HTR-8/SVneo (cell line): ENCODE results near the gene HDAC4.

Experiments
- DNase-seq: peaks from one replicate; pipeline ENCODE4 v3.0.0; 2011; ENCODE audit warnings: low spot score, mixed read lengths; ENCODE audit not compliant: insufficient read length
- FAIRE-seq: peaks from 2 replicates; lab custom pipeline; 2011; peaks lifted over from hg19 to GRCh38; lab: Jason Lieb, UNC

HDAC4 gene

DNA sequence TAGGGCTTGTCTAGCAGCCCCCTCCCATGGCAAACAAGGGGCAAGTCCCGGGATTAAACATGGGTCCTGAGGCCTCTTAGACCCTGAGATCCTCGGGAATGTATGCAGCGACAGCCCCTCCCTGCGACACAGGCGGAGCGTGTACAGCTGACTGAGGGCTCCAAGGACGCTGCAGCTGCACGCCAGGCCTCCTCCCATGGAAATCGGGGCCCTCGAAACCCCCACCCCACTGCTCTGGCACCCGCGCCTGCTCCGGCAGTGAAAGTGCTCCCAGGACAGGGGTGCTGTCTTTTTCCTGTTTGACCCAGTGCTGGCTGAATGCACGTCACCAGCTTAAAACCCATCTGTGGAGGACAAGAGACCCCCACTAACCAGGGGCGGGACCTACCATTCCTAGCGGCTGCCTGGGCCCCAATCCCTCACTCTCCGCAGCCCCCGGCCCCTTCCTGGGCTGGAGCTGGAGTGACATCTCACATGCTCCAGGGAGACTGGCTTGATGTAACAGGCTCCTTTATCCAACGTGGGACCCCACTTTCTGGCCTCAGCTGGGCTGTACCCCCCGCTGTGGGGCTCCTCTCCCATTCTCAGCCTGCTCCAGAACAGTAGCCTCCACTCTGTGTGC is 305.2 kb downstream of the HDAC4 start:
- DNase-seq (no peak), FAIRE-seq (no peak)

DNA sequence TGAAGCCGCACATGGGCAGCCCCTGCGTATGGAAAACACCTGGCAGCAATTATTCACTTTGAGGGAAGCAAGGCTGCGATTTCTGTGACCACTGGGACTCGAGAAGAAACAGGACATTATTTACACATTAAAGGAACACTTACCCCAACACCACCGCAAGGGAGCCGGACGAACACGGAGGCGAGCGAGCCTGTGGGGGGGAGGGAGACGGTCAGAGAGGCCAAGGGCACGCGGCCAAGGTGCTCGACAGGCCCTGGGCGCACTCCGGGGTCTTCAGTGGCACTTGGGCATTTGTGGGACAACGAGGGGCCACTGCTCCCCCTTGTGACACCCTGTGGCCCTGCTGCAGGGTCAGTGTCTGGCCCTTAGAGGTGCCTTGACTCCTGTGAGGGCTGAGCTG is 306.0 kb downstream of the HDAC4 start:
- DNase-seq: no peak
- FAIRE-seq: no peak

DNA sequence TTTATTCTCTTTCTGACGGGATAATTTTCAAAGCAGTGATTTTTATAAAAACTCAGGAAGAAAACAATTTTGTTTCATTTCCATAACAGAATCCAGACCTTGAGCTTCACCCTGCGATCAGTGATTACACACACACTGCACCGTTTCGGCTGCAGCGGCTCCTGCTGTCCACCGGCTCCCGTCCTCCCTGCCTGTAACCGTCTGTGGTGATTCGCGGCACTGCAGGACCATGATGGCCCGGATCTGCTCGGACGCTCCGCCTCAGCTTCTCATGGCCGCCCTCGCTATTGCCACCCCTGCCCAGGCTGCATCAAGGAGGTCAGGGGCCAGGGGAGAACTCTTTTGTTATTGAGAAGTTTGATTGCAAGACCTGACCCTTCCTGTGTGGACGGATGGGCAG is 306.9 kb downstream of the HDAC4 start:
- no peak for FAIRE-seq

DNA sequence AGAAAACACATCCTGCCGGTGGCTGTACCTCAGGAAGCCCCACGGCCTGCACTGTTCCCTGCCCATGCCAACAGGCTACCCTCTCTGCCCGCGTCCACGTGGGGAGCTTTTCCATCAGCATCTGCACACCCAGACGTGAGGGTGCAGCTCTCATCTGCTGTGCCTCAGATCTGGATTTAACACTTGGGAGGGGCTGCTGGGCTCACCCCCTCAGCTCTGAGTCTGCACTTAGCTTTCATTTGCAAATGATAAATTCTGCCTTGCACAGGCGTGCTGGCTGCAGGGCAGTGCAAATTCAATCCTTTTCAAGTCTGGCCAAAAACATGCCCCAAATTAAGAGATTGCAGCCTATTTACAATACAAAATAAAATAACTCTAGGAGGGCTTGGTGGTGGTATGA is 307.3 kb downstream of the HDAC4 start:
- FAIRE-seq (no peak), DNase-seq (no peak)

More for the DNA sequence above, 306.9 kb downstream of the HDAC4 start:
- DNase-seq: no peak

DNA sequence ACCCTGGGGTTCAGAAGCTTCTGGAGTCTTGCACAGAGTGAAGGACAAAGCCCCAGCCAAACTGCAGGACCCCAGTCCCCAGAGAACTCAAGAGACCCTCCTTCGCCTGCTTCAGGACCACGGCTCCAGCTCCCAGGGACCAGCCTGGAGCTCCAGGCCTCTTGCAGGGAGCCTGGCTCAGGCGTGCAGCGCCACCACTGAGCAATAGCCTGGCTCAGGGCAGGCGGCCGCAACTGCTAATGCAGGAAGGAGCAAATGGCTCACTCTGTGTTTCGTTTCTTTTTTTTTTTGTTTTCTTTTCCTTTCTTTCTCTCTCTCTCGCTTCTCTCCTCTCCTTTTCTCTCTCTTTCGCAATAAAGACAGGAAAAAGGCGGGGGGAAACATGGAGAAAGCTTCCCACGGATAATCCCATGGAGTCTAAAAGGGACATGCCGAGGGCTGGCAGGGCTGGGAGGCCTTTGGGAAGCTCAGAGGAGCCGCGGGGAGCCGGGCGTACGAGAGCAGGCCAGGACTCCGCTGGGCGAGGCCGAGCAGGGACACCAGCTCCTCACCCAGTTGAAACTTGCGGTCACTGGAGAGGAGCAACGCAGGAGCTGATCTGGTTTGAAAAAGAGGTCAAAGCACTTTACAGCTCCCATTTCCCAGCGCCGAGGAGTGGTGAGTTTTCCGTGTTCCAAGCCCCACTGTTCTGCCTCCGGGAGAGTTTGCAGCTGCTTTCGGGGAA is 308.1 kb downstream of the HDAC4 start:
- DNase-seq (no peak), FAIRE-seq (no peak)

DNA sequence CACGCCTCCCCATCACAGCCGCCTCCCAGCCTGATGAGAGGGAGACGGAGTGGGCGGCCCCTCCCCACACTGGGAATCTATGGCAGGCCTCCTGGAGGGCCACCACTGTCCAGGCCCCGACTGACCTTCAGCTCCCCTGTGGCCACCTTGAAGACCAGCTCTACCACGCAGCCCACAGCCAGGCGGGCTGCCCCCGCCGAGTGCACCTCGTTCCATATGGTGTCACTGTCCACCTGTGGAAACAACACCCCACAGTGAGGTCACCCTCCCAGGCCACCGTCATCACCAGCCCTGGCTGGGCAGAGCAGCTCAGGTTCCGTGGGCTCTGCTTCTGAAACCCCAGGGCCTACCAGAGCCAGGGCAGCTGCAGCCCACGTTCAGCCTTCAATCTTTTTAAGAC is 310.9 kb downstream of the HDAC4 start:
- DNase-seq (no peak), FAIRE-seq (no peak)

DNA sequence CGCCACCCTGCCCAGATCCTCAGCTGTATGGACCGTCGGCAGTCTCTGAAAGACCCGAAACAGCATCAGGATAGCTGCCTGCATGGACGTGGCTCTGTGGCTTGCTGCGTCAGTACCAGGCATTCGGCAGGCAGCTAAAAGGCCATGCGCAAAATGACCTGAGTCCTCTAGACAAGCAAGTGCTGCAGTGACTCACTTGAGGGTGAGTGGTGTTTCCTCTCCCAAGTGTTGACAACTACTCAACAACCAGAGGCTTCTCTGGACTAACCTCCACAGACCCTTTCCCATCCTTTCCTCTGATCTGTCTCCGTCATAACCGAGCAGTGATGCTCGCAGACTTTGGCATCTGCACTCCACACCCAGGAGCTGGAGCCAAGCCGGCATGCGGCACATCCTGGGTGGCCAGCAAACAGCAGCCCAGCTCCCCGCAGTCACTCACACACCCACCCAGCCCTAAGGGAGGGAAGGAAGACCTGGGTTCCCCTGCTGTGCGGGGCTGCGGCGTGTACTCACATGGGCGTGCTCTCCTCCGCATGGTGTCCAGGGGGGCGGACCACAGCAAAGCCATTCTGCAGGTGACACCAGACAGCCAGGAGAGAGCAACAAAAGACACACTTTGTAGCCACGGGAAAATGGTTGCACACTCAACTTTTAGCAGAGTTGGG is 313.6 kb downstream of the HDAC4 start:
- DNase-seq: no peak
- no peak for FAIRE-seq

DNA sequence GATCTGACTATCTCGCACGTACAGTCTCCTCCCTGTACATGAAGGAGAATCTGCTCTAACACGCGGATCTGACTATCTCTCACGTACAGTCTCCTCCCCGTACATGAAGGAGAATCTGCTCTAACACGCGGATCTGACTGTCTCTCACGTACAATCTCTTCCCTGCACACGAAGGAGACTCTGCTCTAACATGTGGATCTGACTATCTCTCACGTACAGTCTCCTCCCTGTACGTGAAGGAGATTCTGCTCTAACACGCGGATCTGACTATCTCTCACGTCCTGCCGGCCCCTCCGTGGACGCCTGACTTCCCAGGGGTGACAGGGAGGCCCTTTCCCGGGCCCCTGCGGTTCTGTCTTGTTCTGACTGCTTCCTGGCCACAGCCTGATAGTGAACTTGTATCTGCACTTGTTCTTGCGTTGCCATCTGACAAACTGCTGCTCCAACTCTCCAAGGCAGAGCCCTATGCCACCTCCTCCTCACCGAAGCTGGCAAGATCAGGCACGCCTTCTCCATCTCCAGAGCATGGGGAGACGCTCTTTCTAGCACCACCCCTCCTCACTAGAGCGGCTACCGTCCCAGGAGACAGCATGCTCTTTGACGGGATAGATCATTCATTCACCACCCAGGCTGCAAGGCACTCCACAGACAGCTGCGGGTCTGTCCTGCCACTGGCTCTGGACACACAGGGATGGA is 314.3 kb downstream of the HDAC4 start:
- FAIRE-seq: no peak
- no peak for DNase-seq

DNA sequence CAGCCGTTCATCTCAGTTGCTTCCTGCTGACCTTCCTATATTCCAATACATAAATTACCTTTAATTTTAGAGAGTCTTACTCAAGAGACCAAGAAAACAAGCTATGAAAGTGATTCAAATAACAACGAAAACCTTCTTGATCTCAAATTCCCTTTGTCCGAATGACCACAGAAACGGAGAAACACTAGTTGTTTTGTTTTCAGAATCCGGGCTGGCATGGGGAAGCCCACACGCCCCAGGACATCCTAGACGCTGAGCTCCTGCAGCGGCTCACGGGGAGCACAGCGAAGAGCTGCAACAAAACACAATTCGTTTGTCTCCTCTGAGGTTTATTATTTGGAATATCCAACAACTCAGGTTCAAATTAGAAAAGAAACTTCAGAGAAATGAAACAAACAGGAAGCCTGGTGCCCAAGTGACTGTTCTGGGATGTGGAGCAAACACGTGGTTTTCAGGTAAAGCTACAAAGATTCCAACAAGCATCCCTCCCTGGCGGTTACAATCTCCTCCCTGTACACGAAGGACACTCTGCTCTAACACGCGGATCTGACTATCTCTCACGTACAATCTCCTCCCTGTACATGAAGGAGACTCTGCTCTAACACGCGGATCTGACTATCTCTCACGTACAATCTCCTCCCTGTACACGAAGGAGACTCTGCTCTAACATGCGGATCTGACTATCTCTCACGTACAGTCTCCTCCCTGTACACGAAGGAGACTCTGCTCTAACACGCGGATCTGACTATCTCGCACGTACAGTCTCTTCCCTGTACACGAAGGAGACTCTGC is 315.4 kb downstream of the HDAC4 start:
- FAIRE-seq (no peak), DNase-seq (no peak)

DNA sequence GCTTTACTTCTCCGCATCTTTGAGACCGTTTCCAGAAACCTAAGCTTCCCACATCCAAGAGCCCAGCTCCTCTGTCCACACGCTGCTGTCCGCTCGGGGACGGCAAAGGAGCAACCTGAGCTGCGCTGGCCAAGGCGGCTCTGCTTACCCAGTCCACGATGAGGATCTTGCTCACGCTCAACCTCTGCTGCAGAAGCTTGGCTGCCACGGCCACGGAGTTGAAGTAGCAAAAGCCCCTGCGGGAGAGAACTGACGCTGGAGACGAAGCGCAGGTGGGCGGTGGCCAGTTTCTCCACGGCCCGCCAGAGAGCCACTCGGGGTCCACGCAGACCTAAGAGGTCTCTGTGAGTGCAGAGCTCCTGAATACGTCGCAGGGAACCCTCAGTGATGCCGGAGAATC is 316.8 kb downstream of the HDAC4 start:
- FAIRE-seq (no peak), DNase-seq (no peak)

DNA sequence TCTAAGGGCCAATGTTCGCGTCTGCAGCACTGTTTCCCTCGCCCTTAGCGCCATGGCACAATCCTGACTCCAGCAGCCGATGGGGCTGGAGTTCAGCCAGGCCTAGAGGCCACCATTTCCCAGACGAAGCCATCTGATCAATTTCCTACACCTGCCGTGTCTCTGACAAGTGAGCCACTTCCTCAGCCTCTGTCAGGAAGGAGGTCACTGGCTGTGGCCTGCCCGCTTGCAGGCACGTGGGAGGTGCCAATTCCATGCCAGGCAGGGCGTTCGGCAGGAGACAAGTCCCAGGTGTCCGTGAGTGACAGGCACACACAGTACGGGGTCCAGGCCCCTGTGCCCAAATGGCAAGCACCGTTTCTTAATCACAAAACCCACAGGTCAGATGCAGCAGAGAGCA is 318.4 kb downstream of the HDAC4 start:
- DNase-seq: no peak
- no peak for FAIRE-seq

DNA sequence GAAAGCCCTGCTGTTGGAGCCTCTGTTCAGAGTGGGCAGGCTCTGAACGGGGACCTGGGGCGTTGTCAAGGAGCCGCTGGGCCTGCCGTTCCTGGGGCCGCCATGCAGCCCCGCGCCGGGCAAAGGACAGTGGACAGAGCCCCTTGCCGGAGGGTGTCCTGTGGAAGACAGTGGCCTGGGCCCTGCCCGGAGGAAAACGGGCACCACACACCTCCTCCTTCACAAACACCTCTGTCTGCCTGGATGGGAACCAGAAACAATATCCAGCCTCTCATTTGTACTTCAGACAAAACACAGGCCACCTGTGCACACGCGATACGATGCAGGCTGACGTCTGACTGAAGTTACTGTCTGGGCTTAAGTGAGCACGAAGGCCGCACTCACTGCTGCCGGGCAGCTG is 319.2 kb downstream of the HDAC4 start:
- no peak for FAIRE-seq

DNA sequence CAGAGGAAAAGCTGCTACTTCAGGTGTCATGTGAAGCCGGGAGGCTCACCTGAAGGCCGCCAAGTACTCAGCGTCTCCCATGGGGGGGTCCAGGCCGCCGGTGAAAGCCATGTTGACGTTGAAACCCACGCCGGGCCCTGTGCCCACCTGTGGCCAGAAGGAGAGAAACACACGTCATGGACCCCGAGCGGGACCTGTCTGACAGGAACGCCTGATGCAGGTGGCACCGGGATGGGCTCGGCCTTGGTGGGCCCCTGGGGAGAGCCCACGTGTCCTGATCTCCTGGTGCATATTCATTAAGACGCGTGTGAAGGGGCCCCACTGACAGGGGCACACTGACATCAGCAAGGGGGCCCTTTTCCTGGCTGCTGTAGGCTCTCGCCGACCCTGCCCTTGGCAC is 319.8 kb downstream of the HDAC4 start:
- no peak for FAIRE-seq

More for the DNA sequence above, 319.2 kb downstream of the HDAC4 start:
- no peak for DNase-seq

DNA sequence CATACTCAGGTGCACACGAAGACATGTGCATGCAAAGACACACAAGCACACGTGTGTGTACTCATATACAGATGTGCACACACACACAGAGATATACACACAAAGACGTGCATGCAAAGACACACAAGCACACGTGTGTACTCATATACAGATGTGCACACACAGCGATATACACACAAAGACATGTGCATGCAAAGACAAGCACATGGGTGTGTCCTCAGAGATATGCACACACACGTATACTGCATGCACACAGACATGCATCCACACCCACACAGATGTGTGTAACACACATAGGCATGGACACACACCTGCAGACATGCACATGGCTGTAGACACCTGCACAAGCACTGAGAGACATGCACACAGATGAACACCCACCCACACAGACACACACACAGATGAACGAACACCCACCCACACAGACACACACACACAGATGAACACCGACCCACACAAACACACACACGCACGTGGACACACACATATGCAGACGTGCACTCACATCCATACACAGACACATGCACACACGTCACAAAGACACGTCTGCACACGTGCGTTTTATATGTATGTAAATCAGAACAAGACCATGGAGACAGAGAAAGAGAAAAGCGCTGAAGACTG is 321.0 kb downstream of the HDAC4 start:
- peak; percentile 51 for FAIRE-seq
- DNase-seq: no peak

More for the DNA sequence above, 319.8 kb downstream of the HDAC4 start:
- DNase-seq: no peak

DNA sequence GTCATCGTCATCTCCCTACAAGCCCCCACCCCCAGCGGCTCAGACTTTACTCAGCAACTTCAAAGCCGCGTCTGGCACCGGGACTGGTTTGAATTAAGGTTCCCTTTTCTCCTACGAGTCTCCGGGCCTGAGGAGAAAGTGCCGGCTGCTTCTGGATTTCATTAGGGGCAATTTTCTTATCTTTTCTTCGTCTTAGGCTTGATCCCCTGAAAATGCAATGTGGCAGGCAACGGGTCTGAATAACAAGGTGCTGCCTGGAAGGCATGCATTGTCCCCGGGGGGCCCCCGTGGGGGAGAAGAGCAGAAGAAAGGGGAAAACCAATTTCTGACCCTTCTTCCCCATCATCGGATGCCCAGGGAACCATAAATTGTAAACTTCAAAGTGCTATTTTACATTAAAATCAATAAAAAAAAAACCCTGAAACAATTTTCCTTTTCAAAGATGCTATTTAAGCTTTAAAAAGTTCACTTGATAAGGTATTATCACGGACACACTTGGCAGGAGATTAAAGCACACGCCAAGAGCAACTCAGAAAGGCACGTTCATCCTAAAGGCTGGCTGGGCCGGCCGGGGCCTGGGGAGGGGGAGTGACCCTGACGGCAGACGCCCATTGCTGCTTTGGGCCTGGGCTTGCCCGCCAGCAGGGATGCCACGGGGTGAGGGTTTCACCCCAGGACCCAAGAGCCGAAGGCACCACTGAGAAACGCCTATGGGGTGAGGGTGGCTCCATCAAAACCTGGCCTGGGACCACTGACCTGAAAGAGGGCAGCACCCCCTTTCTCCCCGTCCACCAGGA is 322.5 kb downstream of the HDAC4 start:
- DNase-seq (no peak), FAIRE-seq (no peak)

DNA sequence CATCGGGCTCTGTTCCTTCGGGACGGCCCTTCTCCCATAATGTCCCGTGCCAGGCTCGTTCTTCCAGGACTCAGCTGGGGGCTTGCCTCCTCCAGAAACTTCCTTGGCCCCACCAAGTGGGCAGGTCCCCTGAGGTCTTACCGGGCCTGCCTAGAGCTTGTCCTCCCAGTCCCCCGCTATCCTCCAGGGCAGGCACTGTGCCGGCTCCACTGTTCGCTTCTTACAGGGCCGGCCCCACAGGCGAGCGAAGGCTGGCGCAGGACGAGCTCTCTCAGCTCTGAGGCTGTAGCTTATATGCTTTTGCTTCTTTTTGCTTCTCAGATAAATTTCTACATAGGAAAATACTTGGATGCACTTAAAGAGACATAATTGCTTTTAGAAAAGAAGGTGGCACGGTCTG is 323.6 kb downstream of the HDAC4 start:
- DNase-seq (no peak), FAIRE-seq (no peak)

DNA sequence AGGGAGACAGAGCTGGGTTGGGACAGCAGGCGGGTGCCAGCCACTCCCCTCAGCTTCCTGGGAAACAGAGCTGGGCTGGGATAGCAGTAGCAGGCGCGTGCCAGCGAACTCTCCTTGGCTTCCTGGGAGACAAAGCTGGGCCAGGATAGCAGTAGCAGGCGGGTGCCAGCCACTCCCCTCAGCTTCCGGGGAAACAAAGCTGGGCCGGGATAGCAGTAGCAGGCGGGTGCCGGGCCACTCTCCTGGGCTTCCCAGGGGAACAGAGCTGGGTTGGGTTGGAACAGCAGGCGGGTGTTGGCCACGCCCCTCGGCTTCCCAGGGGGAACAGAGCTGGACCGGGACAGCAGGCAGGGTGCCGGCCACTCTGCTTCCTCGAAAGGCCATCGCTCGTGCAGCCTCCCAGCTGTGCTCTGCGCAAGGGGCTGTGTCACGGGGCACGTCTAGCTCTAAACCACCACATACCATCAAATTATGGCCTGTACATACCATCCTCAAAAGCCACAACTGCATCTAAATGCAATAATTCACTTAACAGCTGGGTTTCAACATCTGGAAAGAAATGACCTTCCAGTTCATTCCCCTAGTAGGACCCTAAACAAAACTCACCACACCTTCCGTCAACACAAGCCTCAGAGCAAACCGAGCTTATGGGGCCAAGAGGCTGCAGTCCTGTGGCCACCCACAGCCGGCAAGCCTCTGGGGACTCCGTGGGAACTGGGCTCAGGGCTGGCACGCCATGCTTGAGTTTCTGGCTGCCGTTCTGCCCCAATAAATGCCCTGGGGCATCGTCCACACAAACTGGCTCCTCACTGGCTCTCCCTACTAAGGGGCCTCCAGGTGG is 324.7 kb downstream of the HDAC4 start:
- FAIRE-seq: no peak
- DNase-seq: no peak
